Natural killer cell (primary cell): ENCODE data around the gene ENPEP. TPM values are rescaled to one million over a fixed set of nuclear protein-coding genes. Genes with fewer than 3 reads are reported as not detected.

Source experiments
- ATAC-seq, 3 donors: fragments of 150-1000 bp in 2 of 3; fragments of 200-7000 bp in 1 of 3; cut with Tn5 transposase; 1 replicate in 1 of 3; 2 replicates in 2 of 3; pipeline ENCODE4 v1.10.0; 2021; ENCODE audit warnings: mild to moderate bottlenecking in 2 of 3, moderate library complexity in 2 of 3
- DNase-seq, 2 donors: peaks; one replicate each; pipeline versions ENCODE4 v3.0.0 to v3.0.0-alpha.2; 2013 to 2021; ENCODE audit warnings: mixed read lengths in 1 of 2
- H3K27ac ChIP-seq: one replicate; pipeline ENCODE4 v1.5.1; 2013; ENCODE audit warnings: mild to moderate bottlenecking, low read length
- H3K27me3 ChIP-seq: one replicate; pipeline ENCODE4 v1.6.1; 2013; ENCODE audit warnings: low read length; ENCODE audit not compliant: control insufficient read depth, insufficient read depth
- H3K36me3 ChIP-seq: one replicate; pipeline ENCODE4 v1.6.1; 2013; ENCODE audit warnings: low read length; ENCODE audit not compliant: control insufficient read depth, insufficient read depth
- H3K4me1 ChIP-seq: one replicate; pipeline ENCODE4 v1.6.1; 2013; ENCODE audit warnings: low read length; ENCODE audit not compliant: control insufficient read depth, insufficient read depth
- H3K4me3 ChIP-seq: one replicate; pipeline ENCODE4 v1.5.1; 2013; ENCODE audit warnings: low read length
- H3K9me3 ChIP-seq: one replicate; pipeline ENCODE4 v1.6.1; 2013; ENCODE audit warnings: low read length; ENCODE audit not compliant: control insufficient read depth, insufficient read depth
- H3K27ac Mint-ChIP-seq, 2 donors: one replicate each; pipeline ENCODE4 v1.8.0; 2022; ENCODE audit warnings: mild to moderate bottlenecking in 2 of 2, mixed read lengths in 2 of 2, moderate library complexity in 1 of 2
- H3K27me3 Mint-ChIP-seq, 2 donors: one replicate each; pipeline ENCODE4 v1.8.0; 2022; ENCODE audit warnings: low read depth in 2 of 2, mixed read lengths in 2 of 2
- H3K36me3 Mint-ChIP-seq: one replicate; pipeline ENCODE4 v1.8.0; 2022; ENCODE audit warnings: mixed read lengths
- H3K4me1 Mint-ChIP-seq, 2 donors: one replicate each; pipeline ENCODE4 v1.8.0; 2022; ENCODE audit warnings: mixed read lengths in 2 of 2
- H3K4me3 Mint-ChIP-seq: one replicate; pipeline ENCODE4 v1.8.0; 2022; ENCODE audit warnings: mild to moderate bottlenecking, moderate library complexity, mixed read lengths
- H3K9me3 Mint-ChIP-seq, 2 donors: one replicate each; pipeline ENCODE4 v1.8.0; 2022; ENCODE audit warnings: mixed read lengths in 2 of 2
- CTCF ChIP-seq: fragments of 200-600 bp; IDR thresholded peaks from one replicate; pipeline ENCODE4 v1.8.0; 2022; ENCODE audit warnings: antibody characterized with exemption
- WGBS: methylation state at CpG from one replicate; pipeline ENCODE4 v1.1.7; 2013; ENCODE audit warnings: missing lambda C conversion rate; ENCODE audit not compliant: insufficient coverage; 5-methylcytosine and 5-hydroxymethylcytosine counted together
- intact Hi-C: fragments of 100-400 bp; cut with micrococcal nuclease; formaldehyde crosslinking; loops from one replicate; pipeline ENCODE4 v1.14.2; 2022
- total RNA-seq, 4 donors: library from RNA; stranded (reverse); fragments of 120-200 nt in 1 of 4; gene quantifications; one replicate each; pipeline versions ENCODE4 v1.2.3 to v1.2.4, GENCODE V29; 2013 to 2022

The ENPEP gene
- total RNA-seq, 3 donors from 2014 or later (not counting 1 experiment from before 2014, with no cell fraction given): 0.07 TPM; not detected in 2

- TF ChIP-seq CTCF: no peak
- no peak for DNase-seq
- H3K27ac Mint-ChIP-seq: no peak overlapping the region
- no peaks in the 10 kb centered on the region for H3K9me3 Mint-ChIP-seq
- peaks cover 16 to 20% of the 10 kb centered on the region in 2 donors for H3K27me3 Mint-ChIP-seq
- no peak for ATAC-seq
- H3K4me1 Mint-ChIP-seq: no peaks in the 10 kb centered on the region
- Histone ChIP-seq H3K4me3 (no peak overlapping the region), H3K9me3 (no peaks in the 10 kb centered on the region), H3K27me3 (no peaks in the 10 kb centered on the region), H3K27ac (no peak overlapping the region), H3K4me1 (no peaks in the 10 kb centered on the region), H3K36me3 (no peaks in the 10 kb centered on the region)
- intact Hi-C loops: no loop called here
- WGBS: 63% methylated on average over 3 of the region's 4 CpGs
- no peaks in the 10 kb centered on the region for H3K36me3 Mint-ChIP-seq
- no peak overlapping the region for H3K4me3 Mint-ChIP-seq
Observed at GRCh38 chr4:110458494-110459266, 17.3 kb upstream of the ENPEP start.

- no peaks in the 10 kb centered on the region for H3K36me3 ChIP-seq
- Mint-ChIP-seq H3K4me1 (no peaks in the 10 kb centered on the region), H3K4me3 (no peak overlapping the region), H3K36me3 (no peaks in the 10 kb centered on the region), H3K27ac (no peak overlapping the region), H3K27me3 (peaks cover 16 to 18% of the 10 kb centered on the region in 2 donors), H3K9me3 (no peaks in the 10 kb centered on the region)
- intact Hi-C loops: no loop called here
- TF ChIP-seq CTCF: no peak
- WGBS: 80% methylated on average over 2 of the region's 5 CpGs
- no peak overlapping the region for H3K27ac ChIP-seq
- H3K4me3 ChIP-seq: no peak overlapping the region
- H3K9me3 ChIP-seq: no peaks in the 10 kb centered on the region
- no peaks in the 10 kb centered on the region for H3K4me1 ChIP-seq
- ATAC-seq (no peak), DNase-seq (no peak)
- no peaks in the 10 kb centered on the region for H3K27me3 ChIP-seq
Observed at GRCh38 chr4:110460074-110460746, 15.7 kb upstream of the ENPEP start.

GRCh38 chr4:110467400-110467799 lies 8.6 kb upstream of the ENPEP start:
- Mint-ChIP-seq H3K4me3 (no peak overlapping the region), H3K9me3 (peaks cover 2 to 3% of the 10 kb centered on the region in 2 donors), H3K27ac (no peak overlapping the region), H3K4me1 (no peaks in the 10 kb centered on the region), H3K36me3 (no peaks in the 10 kb centered on the region), H3K27me3 (peaks cover 4 to 12% of the 10 kb centered on the region in 2 donors)
- Histone ChIP-seq H3K4me1 (no peaks in the 10 kb centered on the region), H3K27me3 (no peaks in the 10 kb centered on the region), H3K9me3 (no peaks in the 10 kb centered on the region), H3K27ac (no peak overlapping the region), H3K4me3 (no peak overlapping the region), H3K36me3 (no peaks in the 10 kb centered on the region)
- ATAC-seq: no peak
- 69% methylated on average over 5 of the region's 5 CpGs for WGBS
- intact Hi-C loops: no loop called here
- DNase-seq: no peak
- no peak for TF ChIP-seq CTCF
